ENCODE data around the gene TENT5C.

The TENT5C gene

DNA sequence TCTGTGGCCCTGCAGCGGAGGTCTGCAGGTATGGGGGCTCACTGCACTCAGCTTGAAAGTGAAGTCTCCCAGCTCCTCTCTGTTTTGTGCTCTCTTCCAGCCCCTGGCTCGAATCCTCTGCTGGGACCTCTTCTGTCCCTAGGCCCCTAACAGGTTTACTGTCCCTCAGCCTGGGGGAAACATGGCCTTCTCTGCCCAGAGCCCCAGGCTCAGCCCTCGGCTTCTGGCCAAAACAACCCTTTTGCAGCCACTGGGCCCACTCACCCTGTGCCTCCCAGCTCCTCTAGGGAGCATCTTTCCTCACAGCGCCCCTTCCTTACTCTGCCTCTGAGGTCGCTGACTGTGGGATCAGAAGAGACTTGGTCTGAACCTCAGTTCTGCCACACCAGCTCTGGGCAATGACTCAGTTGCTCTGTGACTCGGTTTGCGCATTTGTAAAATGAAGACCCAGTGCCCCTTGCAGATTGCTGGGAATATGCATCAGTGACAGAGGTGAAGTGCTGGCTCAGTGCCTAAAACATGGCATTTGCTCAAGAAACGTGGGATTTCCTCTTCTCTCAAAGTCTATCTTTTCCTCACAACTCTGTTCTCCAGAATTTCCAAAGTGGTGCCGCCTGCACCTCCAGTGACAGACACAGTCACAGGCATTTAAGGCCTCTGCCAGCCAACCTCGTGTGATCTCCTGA lies 26.5 kb upstream of the TENT5C start:
- no peak overlapping the region for H3K27ac ChIP-seq
- no peak for TF ChIP-seq ZFX (IDR thresholded peaks at IDR 0.05)
- TF ChIP-seq, protein P1, sequence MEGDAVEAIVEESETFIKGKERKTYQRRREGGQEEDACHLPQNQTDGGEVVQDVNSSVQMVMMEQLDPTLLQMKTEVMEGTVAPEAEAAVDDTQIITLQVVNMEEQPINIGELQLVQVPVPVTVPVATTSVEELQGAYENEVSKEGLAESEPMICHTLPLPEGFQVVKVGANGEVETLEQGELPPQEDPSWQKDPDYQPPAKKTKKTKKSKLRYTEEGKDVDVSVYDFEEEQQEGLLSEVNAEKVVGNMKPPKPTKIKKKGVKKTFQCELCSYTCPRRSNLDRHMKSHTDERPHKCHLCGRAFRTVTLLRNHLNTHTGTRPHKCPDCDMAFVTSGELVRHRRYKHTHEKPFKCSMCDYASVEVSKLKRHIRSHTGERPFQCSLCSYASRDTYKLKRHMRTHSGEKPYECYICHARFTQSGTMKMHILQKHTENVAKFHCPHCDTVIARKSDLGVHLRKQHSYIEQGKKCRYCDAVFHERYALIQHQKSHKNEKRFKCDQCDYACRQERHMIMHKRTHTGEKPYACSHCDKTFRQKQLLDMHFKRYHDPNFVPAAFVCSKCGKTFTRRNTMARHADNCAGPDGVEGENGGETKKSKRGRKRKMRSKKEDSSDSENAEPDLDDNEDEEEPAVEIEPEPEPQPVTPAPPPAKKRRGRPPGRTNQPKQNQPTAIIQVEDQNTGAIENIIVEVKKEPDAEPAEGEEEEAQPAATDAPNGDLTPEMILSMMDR (conservative IDR thresholded peaks at IDR 0.05), result no peak

DNA sequence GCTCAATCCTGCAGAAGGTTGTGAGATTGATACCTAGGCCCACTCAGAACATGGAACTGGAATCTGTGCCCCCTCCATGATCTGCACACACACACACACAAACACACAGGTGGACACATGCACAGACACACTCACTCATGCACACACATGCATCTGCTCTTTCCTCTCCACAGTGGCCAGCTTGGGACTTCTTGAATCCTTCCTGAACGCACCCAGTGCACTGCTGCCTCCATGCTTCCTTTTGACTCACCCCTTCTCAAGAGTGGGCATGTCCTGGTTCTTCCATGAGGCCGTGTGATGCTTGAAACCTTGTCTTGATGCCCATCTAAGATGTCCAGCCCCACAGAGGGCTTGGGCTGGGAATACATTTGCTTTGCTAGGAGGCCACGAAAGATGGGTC lies 25.4 kb upstream of the TENT5C start:
- TF ChIP-seq, protein P1 (conservative IDR thresholded peaks at IDR 0.05), result no peak
- no peak for TF ChIP-seq ZFX (IDR thresholded peaks at IDR 0.05)
- no peak overlapping the region for H3K27ac ChIP-seq

DNA sequence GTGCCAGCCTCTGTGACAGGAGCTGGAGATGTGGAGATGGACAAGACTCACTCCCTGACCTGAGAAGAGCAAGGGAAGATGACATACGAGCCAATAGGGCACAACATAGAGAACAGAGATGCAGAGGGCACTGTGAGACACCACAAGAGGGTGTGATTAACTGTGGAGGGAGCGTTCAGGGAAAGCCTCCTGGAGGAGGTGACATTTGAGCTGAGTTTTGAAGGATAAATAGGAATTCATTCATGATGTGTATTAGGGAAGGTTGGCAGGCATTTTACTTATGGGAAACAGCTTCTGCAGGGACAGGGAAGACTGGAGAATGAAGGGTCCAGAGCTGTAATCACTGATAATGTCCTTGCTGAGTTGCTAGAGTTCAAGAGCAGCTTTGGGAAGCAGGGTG lies 25.0 kb upstream of the TENT5C start:
- no peak overlapping the region for H3K27ac ChIP-seq

DNA sequence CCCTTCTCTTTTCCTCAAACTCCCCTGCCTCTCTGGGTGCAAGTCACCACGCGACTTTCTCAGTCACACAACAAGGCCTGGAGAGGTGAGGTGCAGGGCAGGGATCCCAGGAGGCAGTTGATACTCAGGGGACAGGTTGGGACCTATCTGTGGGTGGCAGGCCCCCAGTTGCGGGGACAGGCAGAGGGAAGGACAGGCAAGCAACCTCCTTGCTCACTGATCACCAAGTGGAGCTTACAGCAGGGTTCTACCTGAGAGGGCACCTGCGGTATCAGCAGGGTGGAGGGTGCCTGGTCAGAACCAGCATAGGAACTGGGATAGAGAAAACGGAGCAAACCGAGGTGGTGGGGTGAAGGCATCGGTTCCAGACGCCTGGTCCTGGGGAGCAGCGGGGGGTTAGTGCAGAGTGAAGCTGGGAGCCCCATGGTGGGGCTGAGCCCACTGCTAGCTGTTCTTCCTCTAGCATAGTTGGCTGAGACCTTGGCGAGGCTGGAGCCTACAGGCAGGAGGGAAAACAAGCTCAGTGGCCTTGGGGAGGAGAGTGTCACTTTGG lies 24.4 kb upstream of the TENT5C start:
- TF ChIP-seq, protein P1 (conservative IDR thresholded peaks at IDR 0.05), result no peak
- no peak for TF ChIP-seq ZFX (IDR thresholded peaks at IDR 0.05)

More for the DNA sequence above, 25.0 kb upstream of the TENT5C start:
- no peak for TF ChIP-seq ZFX (IDR thresholded peaks at IDR 0.05)
- TF ChIP-seq, protein P1 (conservative IDR thresholded peaks at IDR 0.05), result no peak

DNA sequence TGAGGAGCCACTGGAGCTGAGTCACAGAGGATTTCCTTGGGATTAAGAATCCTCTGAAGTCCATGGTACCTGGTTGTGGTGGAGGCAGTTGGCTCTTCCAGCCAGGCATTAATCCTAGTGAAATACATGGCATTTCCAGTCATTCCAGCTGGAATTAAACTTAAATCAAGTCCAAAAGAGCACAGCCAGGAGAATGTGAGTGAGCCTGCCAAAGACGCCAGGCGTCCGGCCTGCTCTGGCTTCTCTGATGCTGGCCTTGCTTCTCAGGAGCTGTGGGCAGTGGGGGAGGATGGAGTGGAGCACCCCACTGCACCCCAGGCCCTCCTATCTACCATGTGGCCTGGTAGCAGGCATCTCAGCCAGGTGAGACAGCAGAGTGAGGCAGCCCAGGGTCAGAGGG lies 23.4 kb upstream of the TENT5C start:
- no peak overlapping the region for H3K27ac ChIP-seq
- TF ChIP-seq, protein P1 (conservative IDR thresholded peaks at IDR 0.05), result no peak
- no peak for TF ChIP-seq ZFX (IDR thresholded peaks at IDR 0.05)

More for the DNA sequence above, 24.4 kb upstream of the TENT5C start:
- H3K27ac ChIP-seq, result no peak overlapping the region

DNA sequence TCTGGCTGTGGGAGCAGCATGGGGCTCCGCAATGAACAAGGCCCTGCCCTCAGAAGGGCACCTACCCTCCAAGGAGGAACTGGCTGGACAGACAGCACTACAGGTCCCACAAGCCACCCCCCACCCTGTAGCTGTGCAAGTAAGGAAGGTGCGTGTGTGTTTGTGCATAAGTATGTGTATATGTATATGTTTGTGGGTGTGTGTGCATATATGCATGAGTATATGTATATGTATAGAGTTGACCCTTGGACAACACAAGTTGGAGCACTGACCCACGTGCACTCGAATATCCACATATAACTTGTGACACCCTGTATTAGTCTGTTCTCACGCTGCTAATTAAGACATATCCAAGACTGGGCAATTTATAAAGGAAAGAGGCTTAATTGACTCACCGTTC lies 22.6 kb upstream of the TENT5C start:
- TF ChIP-seq, protein P1 (conservative IDR thresholded peaks at IDR 0.05), result no peak
- no peak for TF ChIP-seq ZFX (IDR thresholded peaks at IDR 0.05)
- no peak overlapping the region for H3K27ac ChIP-seq

DNA sequence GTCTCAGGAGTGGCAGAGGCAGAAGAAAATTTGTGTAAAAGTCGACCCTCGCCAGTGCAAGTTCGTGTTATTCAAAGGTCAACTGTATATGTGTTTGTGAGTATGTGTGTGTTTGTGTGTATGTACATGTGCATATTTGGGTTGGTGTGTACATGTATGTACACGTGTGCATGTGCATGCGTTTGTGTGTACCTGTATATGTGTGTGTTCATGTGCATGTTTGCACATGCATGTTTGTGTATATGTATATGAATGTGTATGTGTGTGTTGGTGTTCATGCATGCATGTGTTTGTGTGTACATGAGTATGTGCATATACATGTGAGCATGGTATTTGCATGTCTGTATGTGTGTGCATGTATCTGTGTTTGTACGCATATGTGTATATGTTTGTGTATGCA lies 21.7 kb upstream of the TENT5C start:
- TF ChIP-seq ZFX (IDR thresholded peaks at IDR 0.05), result no peak
- TF ChIP-seq, protein P1 (conservative IDR thresholded peaks at IDR 0.05), result no peak
- no peak overlapping the region for H3K27ac ChIP-seq

Measured in C4-2B (cell line).